ENCODE results near the gene CDC42EP3.

The CDC42EP3 gene

GRCh38 chr2:37633845-37634244 is 37.6 kb downstream of the CDC42EP3 start:
- DNase-seq: no peak

GRCh38 chr2:37633234-37633633 is 38.2 kb downstream of the CDC42EP3 start:
- no peak for DNase-seq

GRCh38 chr2:37632310-37632709 is 39.1 kb downstream of the CDC42EP3 start:
- DNase-seq: no peak

GRCh38 chr2:37631698-37632097 is 39.7 kb downstream of the CDC42EP3 start:
- no peak for DNase-seq

- no peak for DNase-seq
Measured at GRCh38 chr2:37631292-37631691, 40.1 kb downstream of the CDC42EP3 start.

- DNase-seq: no peak
Measured at GRCh38 chr2:37630776-37631175, 40.7 kb downstream of the CDC42EP3 start.

- DNase-seq: no peak
Measured at GRCh38 chr2:37630301-37630700, 41.1 kb downstream of the CDC42EP3 start.

- DNase-seq: no peak
Measured at GRCh38 chr2:37629529-37629928, 41.9 kb downstream of the CDC42EP3 start.

- DNase-seq: no peak
Measured at GRCh38 chr2:37627710-37628109, 43.7 kb downstream of the CDC42EP3 start.

GRCh38 chr2:37625796-37626571 is 45.5 kb downstream of the CDC42EP3 start:
- no peak for DNase-seq

GRCh38 chr2:37625156-37625555 is 46.3 kb downstream of the CDC42EP3 start:
- no peak for DNase-seq

GRCh38 chr2:37623971-37624900 is 47.2 kb downstream of the CDC42EP3 start:
- no peak for DNase-seq

GRCh38 chr2:37623406-37623805 is 48.0 kb downstream of the CDC42EP3 start:
- no peak for DNase-seq

- no peak for DNase-seq
Measured at GRCh38 chr2:37622450-37623100, 48.9 kb downstream of the CDC42EP3 start.

- no peak for DNase-seq
Measured at GRCh38 chr2:37621199-37621598, 50.2 kb downstream of the CDC42EP3 start.

- no peak for DNase-seq
Measured at GRCh38 chr2:37619959-37620300, 51.5 kb downstream of the CDC42EP3 start.

- DNase-seq: no peak
Measured at GRCh38 chr2:37619230-37619958, 52.0 kb downstream of the CDC42EP3 start.

GRCh38 chr2:37618326-37618725 is 53.1 kb downstream of the CDC42EP3 start:
- no peak for DNase-seq

GRCh38 chr2:37617119-37617892 is 54.1 kb downstream of the CDC42EP3 start:
- no peak for DNase-seq

- DNase-seq: no peak
Measured at GRCh38 chr2:37616677-37617005, 54.8 kb downstream of the CDC42EP3 start.

GRCh38 chr2:37615804-37616676 is 55.4 kb downstream of the CDC42EP3 start:
- DNase-seq: no peak

All from islet precursor cell (in vitro differentiated cells).